ENCODE results near the gene EXOC2. TPM values are rescaled to one million over a fixed set of nuclear protein-coding genes. Genes with fewer than 3 reads are reported as not detected.

Gene EXOC2
- total RNA-seq, 1 donor from 2014 or later: 22.6 TPM

- Mint-ChIP-seq H3K36me3 (ENCODE audit: low read depth) (peaks cover 21% of the 10 kb centered on the region), H3K4me3 (no peak overlapping the region), H3K4me1 (no peaks in the 10 kb centered on the region), H3K27ac (ENCODE audit: unreplicated experiment) (no peak overlapping the region), H3K9me3 (peaks cover 5% of the 10 kb centered on the region), H3K27me3 (ENCODE audit: low read depth) (no peaks in the 10 kb centered on the region)
- TF ChIP-seq CTCF (conservative IDR thresholded peaks at IDR 0.05): no peak
- no peak for DNase-seq (ENCODE audit: low read depth, low spot score)
These were observed 203.9 kb downstream of the EXOC2 start for GRCh38 chr6:489001-489400.

- TF ChIP-seq CTCF (conservative IDR thresholded peaks at IDR 0.05): no peak
- no peak overlapping the region for H3K4me3 Mint-ChIP-seq
- H3K27ac Mint-ChIP-seq (ENCODE audit: unreplicated experiment): no peak overlapping the region
- H3K4me1 Mint-ChIP-seq: no peaks in the 10 kb centered on the region
- peaks cover 5% of the 10 kb centered on the region for H3K9me3 Mint-ChIP-seq
- peaks cover 21% of the 10 kb centered on the region for H3K36me3 Mint-ChIP-seq (ENCODE audit: low read depth)
- no peak for DNase-seq (ENCODE audit: low read depth, low spot score)
- H3K27me3 Mint-ChIP-seq (ENCODE audit: low read depth): no peaks in the 10 kb centered on the region
These were observed 205.0 kb downstream of the EXOC2 start for GRCh38 chr6:487956-488355.

DNA sequence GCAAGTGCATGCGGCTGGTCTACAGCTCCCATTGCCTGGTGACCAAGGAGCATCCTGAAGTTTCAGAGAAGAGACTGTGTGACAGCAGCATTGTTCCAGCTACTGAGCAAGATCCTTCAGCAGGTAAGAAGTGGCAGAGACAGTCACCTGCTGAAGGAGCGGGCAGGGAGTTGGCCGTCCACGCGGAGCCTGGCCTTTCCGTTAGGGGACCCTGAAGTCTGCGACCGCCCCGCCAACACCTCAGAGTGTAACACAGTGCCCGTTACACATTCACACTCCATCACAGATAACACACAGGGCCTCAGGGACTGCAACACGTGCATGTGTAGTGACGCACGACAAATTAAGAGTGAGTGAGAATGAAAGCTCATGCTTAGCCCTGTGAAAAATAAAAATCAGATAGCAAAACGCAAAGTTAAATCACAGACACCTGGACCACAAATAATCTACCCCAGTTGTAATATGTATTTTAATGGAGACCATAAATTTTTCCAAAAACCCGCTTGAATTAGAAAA is 207.2 kb downstream of the EXOC2 start:
- DNase-seq (ENCODE audit: low read depth, low spot score): no peak
- Mint-ChIP-seq H3K36me3 (ENCODE audit: low read depth) (peaks cover 16% of the 10 kb centered on the region), H3K27ac (ENCODE audit: unreplicated experiment) (no peak overlapping the region), H3K4me1 (no peaks in the 10 kb centered on the region), H3K9me3 (no peaks in the 10 kb centered on the region), H3K27me3 (ENCODE audit: low read depth) (no peaks in the 10 kb centered on the region), H3K4me3 (no peak overlapping the region)
- no peak for TF ChIP-seq CTCF (conservative IDR thresholded peaks at IDR 0.05)

- Mint-ChIP-seq H3K4me1 (no peaks in the 10 kb centered on the region), H3K9me3 (no peaks in the 10 kb centered on the region), H3K36me3 (ENCODE audit: low read depth) (peaks cover 16% of the 10 kb centered on the region), H3K4me3 (no peak overlapping the region), H3K27ac (ENCODE audit: unreplicated experiment) (no peak overlapping the region), H3K27me3 (ENCODE audit: low read depth) (no peaks in the 10 kb centered on the region)
- no peak for DNase-seq (ENCODE audit: low read depth, low spot score)
- no peak for TF ChIP-seq CTCF (conservative IDR thresholded peaks at IDR 0.05)
These were observed 208.2 kb downstream of the EXOC2 start for GRCh38 chr6:484746-485145.

- Mint-ChIP-seq H3K4me3 (no peak overlapping the region), H3K27ac (ENCODE audit: unreplicated experiment) (no peak overlapping the region), H3K4me1 (peaks cover under 1% of the 10 kb centered on the region), H3K9me3 (no peaks in the 10 kb centered on the region), H3K27me3 (ENCODE audit: low read depth) (no peaks in the 10 kb centered on the region), H3K36me3 (ENCODE audit: low read depth) (peaks cover 16% of the 10 kb centered on the region)
- no peak for TF ChIP-seq CTCF (conservative IDR thresholded peaks at IDR 0.05)
- DNase-seq (ENCODE audit: low read depth, low spot score): no peak
These were observed 208.7 kb downstream of the EXOC2 start for GRCh38 chr6:484086-484745.

All from neural crest cell (in vitro differentiated cells).